ENCODE measurements around the gene LTO1.

LTO1 gene

GRCh38 chr11:69620683-69621290 is 54.4 kb downstream of the LTO1 start:
- Histone ChIP-seq H3K9ac (ENCODE audit: low read length) (no peak overlapping the region), H3K4me1 (ENCODE audit: control insufficient read depth, insufficient read depth, low read length) (peaks cover 5% of the 10 kb centered on the region), H3K4me3 (ENCODE audit: low read depth, low read length) (no peak overlapping the region), H3K9me3 (ENCODE audit: control insufficient read depth, insufficient read depth, low read depth, low read length) (peaks cover 2% of the 10 kb centered on the region; the same call in 1 of the 2 replicates), H3K27me3 (ENCODE audit: control insufficient read depth, insufficient read depth, low read length) (no peaks in the 10 kb centered on the region), H3K36me3 (ENCODE audit: control insufficient read depth, insufficient read depth, low read length) (no peaks in the 10 kb centered on the region), H3K27ac (ENCODE audit: low read depth, low read length) (no peak overlapping the region)

- H3K36me3 ChIP-seq (ENCODE audit: control insufficient read depth, insufficient read depth, low read length): no peaks in the 10 kb centered on the region
- H3K27me3 ChIP-seq (ENCODE audit: control insufficient read depth, insufficient read depth, low read length): no peaks in the 10 kb centered on the region
- peaks cover 2% of the 10 kb centered on the region; the same call in 1 of the 2 replicates for H3K9me3 ChIP-seq (ENCODE audit: control insufficient read depth, insufficient read depth, low read depth, low read length)
- H3K27ac ChIP-seq (ENCODE audit: low read depth, low read length): no peak overlapping the region
- no peak overlapping the region for H3K9ac ChIP-seq (ENCODE audit: low read length)
- no peak overlapping the region for H3K4me3 ChIP-seq (ENCODE audit: low read depth, low read length)
- H3K4me1 ChIP-seq (ENCODE audit: control insufficient read depth, insufficient read depth, low read length): peaks cover 9% of the 10 kb centered on the region
These were observed 56.9 kb downstream of the LTO1 start for GRCh38 chr11:69618237-69618636.

DNA sequence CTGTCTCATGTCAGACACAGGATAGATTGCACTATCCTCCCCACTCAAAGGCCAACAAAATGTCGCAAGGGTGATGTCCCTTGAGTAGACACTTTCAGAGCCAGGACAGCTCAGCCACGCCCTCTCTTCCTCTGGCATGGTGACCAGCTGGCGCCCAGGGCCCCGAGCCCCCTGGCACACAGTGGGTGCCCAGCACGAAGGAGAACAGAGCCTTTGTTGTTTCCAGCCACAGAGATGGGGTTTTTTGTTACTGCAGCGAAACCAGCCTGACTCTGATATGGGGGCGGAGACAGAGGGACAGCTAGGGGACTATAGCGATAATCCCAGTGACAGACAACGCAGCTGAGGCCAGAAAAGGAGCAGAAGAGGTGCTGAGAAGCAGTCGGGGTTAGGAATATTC is 57.5 kb downstream of the LTO1 start:
- Histone ChIP-seq H3K27ac (ENCODE audit: low read depth, low read length) (no peak overlapping the region), H3K27me3 (ENCODE audit: control insufficient read depth, insufficient read depth, low read length) (no peaks in the 10 kb centered on the region), H3K9me3 (ENCODE audit: control insufficient read depth, insufficient read depth, low read depth, low read length) (peaks cover 2% of the 10 kb centered on the region; the same call in 1 of the 2 replicates), H3K4me1 (ENCODE audit: control insufficient read depth, insufficient read depth, low read length) (peaks cover 9% of the 10 kb centered on the region), H3K36me3 (ENCODE audit: control insufficient read depth, insufficient read depth, low read length) (no peaks in the 10 kb centered on the region), H3K4me3 (ENCODE audit: low read depth, low read length) (no peak overlapping the region), H3K9ac (ENCODE audit: low read length) (no peak overlapping the region)

- H3K9ac ChIP-seq (ENCODE audit: low read length): no peak overlapping the region
These were observed 57.9 kb downstream of the LTO1 start for GRCh38 chr11:69617220-69617619.

More at GRCh38 chr11:69617220-69617619, 57.9 kb downstream of the LTO1 start:
- no peak overlapping the region for H3K4me3 ChIP-seq (ENCODE audit: low read depth, low read length)
- H3K36me3 ChIP-seq (ENCODE audit: control insufficient read depth, insufficient read depth, low read length): no peaks in the 10 kb centered on the region
- H3K27me3 ChIP-seq (ENCODE audit: control insufficient read depth, insufficient read depth, low read length): no peaks in the 10 kb centered on the region
- no peak overlapping the region for H3K27ac ChIP-seq (ENCODE audit: low read depth, low read length)
- H3K4me1 ChIP-seq (ENCODE audit: control insufficient read depth, insufficient read depth, low read length): peaks cover 9% of the 10 kb centered on the region
- H3K9me3 ChIP-seq (ENCODE audit: control insufficient read depth, insufficient read depth, low read depth, low read length): peaks cover 2% of the 10 kb centered on the region; the same call in 1 of the 2 replicates

Measured in HUES6 (cell line).